Aorta (tissue), 5 donors: ENCODE data around the gene DPYSL4. TPM values are rescaled to one million over a fixed set of nuclear protein-coding genes. Genes with fewer than 3 reads are reported as not detected.

Experiments used
- ATAC-seq: fragments of 200-7000 bp; cut with Tn5 transposase; one replicate; pipeline ENCODE4 v1.9.1; 2022; ENCODE audit warnings: moderate library complexity; ENCODE audit not compliant: low FRiP score
- DNase-seq, 2 donors: peaks; one replicate each; pipeline ENCODE4 v3.0.0-alpha.2; 2020
- H3K27ac ChIP-seq, 2 donors: one replicate each; pipeline ENCODE4 v1.5.1; 2013; ENCODE audit warnings: low read length in 2 of 2, mild to moderate bottlenecking in 2 of 2, moderate library complexity in 2 of 2, control low read depth in 1 of 2, inconsistent platforms in 1 of 2, low read depth in 1 of 2
- H3K27me3 ChIP-seq, 2 donors: one replicate each; pipeline ENCODE4 v1.6.1; 2013; ENCODE audit warnings: control low read depth in 1 of 2, low read length in 1 of 2, mild to moderate bottlenecking in 1 of 2, moderate library complexity in 1 of 2; ENCODE audit not compliant: insufficient read depth in 2 of 2, control insufficient read depth in 1 of 2
- H3K36me3 ChIP-seq, 2 donors: one replicate each; pipeline ENCODE4 v1.6.1; 2013; ENCODE audit warnings: control low read depth in 1 of 2, low read length in 1 of 2, mild to moderate bottlenecking in 1 of 2; ENCODE audit not compliant: insufficient read depth in 2 of 2, control insufficient read depth in 1 of 2
- H3K4me1 ChIP-seq, 2 donors: one replicate each; pipeline ENCODE4 v1.6.1; 2013; ENCODE audit warnings: low read length in 2 of 2, control low read depth in 1 of 2, mild to moderate bottlenecking in 1 of 2, moderate library complexity in 1 of 2; ENCODE audit not compliant: insufficient read depth in 2 of 2, control insufficient read depth in 1 of 2
- H3K4me3 ChIP-seq, 2 donors: one replicate each; pipeline ENCODE4 v1.5.1; 2013; ENCODE audit warnings: low read length in 2 of 2, control low read depth in 1 of 2, mild to moderate bottlenecking in 1 of 2
- H3K9me3 ChIP-seq: one replicate; pipeline ENCODE4 v1.6.1; 2013; ENCODE audit warnings: mild to moderate bottlenecking, low read length; ENCODE audit not compliant: control insufficient read depth
- WGBS, 2 donors: extraction: QIAGEN DNeasy Blood & Tissue Kit; methylation state at CpG; one replicate each; pipeline ENCODE4 v1.1.7; 2013; 5-methylcytosine and 5-hydroxymethylcytosine counted together
- intact Hi-C, 2 donors: fragments of 100-400 bp; cut with DNase I; formaldehyde crosslinking; loops; one replicate each; pipeline versions ENCODE4 v1.14.2 to v1.15.0; 2022
- polyA plus RNA-seq, 2 donors: library from polyadenylated mRNA; stranded (reverse); fragments of 200-250 nt; gene quantifications; one replicate each; pipeline ENCODE4 v1.2.3, GENCODE V29; 2013
- total RNA-seq, 2 donors: library from RNA; stranded (reverse); fragmentation: NEBNext Ultra II Directional; extraction: Animal tissue kit (Norgen Biotek cat#: 25700); gene quantifications; one replicate each; pipeline ENCODE4 v1.2.1, GENCODE V29; 2021
- donor health status: healthy with polysubstance abuse.
- donor health status: Bipolar disorder and iron deficiency.
- donor health status: DM: no; HTN: no; CAD: no.
- donor health status: DM: no; HTN: no; CAD: no.
- donor health status: DM: yes; HTN: yes; CAD: no.

Gene DPYSL4
- total and polyA plus RNA-seq, 4 donors = 0.84 to 1.4 (median 0.95) TPM; not detected in 1

DNA sequence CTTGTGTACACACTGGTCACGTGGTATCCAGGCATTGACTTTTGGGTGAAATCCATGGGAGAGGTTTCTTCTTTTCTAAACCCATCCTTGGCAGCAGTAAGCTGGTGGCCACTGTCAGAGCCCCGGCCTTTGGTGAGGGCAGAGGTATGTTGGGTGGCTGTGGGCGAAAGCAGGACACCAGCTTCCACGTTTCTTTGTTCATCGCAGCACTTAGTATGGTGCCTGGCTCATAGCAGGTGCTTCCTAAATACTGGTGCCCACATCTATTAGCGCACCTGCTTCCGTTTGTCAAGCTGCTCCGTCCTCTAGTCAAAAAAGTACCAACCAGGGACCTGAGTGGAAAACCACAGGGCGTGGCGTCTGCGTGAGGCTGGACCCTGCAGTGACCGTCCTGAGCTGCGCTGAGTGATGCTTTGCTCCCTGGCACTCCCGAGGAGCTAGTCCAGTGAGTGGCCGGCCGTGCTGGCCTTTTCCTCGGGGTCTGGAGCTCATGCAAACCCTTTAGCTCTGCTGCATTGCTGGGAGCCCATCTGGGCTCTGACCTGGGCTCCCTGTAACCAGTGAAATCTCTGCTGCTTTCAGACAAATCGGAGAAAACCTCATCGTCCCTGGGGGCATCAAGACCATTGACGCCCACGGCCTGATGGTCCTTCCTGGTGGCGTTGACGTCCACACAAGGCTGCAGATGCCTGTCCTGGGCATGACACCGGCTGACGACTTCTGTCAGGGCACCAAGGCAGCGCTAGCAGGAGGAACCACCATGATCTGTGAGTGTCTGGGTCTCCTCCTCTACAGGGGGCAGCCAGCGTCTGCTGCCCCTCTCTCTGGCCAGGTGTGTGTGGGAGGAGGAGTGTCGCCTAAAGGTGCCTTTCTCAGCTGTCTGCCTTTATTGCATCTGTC, 5.6 kb downstream of the DPYSL4 start:
- 88 to 93% methylated on average over 28 of the region's 28 CpGs for WGBS, 2 donors
- no peak for ATAC-seq
- H3K4me1 ChIP-seq = no peaks in the 10 kb centered on the region
- no peak overlapping the region for H3K27ac ChIP-seq
- DNase-seq = peak; percentile 27 to 62
- no peaks in the 10 kb centered on the region for H3K9me3 ChIP-seq
- H3K36me3 ChIP-seq = no peaks in the 10 kb centered on the region
- H3K27me3 ChIP-seq = no peaks in the 10 kb centered on the region
- intact Hi-C loops = no loop called here
- no peak overlapping the region for H3K4me3 ChIP-seq

DNA sequence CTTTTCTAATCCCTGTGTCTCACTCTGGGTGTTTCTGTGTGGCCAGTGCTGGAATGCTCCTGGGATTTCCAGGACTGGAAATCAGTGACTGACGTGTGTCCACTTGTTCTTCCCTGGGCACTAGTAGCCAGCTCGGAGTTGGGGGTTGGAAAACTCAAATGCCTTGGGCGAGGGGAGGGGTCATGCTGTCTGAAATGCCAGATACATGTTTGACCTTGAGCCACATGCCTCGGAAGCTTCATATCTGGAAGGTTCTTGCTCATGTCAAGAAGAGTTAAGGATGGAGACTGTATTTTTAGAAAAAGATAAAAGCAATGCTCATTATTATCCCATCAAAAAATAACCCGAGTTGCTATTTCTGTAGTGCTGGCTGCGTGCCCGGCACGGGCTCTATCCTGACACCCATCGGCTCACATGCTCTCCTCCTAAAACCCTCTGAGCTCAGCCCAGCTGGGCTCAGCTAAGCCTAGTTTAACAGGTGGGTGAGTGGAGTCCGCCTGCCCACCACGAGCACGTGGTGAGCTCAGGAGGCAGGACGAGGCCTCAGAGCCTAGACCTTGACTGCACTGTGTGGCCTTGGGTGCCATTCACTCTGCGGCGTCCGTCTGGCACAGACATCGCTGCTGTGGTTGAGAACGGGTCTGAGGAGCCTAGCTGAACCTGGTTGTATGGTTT, 6.4 kb downstream of the DPYSL4 start:
- 47 to 51% methylated on average over 18 of the region's 18 CpGs for WGBS, 2 donors
- no peak for ATAC-seq
- no peak overlapping the region for H3K27ac ChIP-seq
- peak; percentile 22 to 65 for DNase-seq
- no peaks in the 10 kb centered on the region for H3K36me3 ChIP-seq
- no peaks in the 10 kb centered on the region for H3K27me3 ChIP-seq
- H3K9me3 ChIP-seq = no peaks in the 10 kb centered on the region
- intact Hi-C loops = no loop called here
- H3K4me1 ChIP-seq = no peaks in the 10 kb centered on the region
- no peak overlapping the region for H3K4me3 ChIP-seq

DNA sequence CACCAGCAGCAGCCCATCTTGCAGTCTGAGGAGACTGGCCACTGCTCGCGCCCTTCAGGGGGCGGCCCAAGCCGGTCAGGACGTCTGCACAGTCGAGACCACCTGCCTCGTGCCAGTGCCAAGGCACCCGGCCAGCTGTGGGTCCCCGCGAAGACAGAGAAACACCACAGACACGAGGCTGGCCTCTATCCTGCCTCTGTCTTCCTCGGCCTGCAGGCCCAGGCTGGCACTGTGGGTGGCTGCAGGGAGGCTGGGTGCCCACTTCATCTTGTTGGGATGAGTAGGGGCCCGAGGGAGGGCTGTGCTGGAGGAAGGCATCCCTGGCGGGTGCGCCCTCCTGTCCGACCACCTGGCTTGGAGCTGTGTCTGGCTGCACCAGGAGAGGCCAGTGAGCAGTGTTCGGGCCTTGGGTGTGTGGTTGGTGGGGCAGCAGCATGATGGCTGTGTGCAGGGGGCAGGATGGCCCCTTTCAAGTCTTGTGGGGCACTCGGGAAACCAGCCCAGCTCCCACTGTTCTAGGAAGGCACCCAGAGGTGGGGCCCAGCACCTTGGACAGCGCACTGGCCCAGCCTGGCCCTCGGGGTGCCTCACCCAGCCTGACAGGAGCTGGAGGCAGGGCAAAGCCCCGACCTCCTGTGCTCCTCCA, 7.3 kb downstream of the DPYSL4 start:
- no peak overlapping the region for H3K27ac ChIP-seq
- no peaks in the 10 kb centered on the region for H3K9me3 ChIP-seq
- intact Hi-C loops = no loop called here
- H3K27me3 ChIP-seq = no peaks in the 10 kb centered on the region
- H3K4me3 ChIP-seq = no peak overlapping the region
- no peaks in the 10 kb centered on the region for H3K4me1 ChIP-seq
- no peaks in the 10 kb centered on the region for H3K36me3 ChIP-seq
- ATAC-seq = no peak
- 75 to 79% methylated on average over 21 of the region's 21 CpGs for WGBS, 2 donors
- peak; percentile 52 to 54 for DNase-seq

GRCh38 chr10:132194726-132195125, 8.0 kb downstream of the DPYSL4 start:
- Histone ChIP-seq H3K4me1 (no peaks in the 10 kb centered on the region), H3K27me3 (no peaks in the 10 kb centered on the region), H3K36me3 (no peaks in the 10 kb centered on the region), H3K9me3 (no peaks in the 10 kb centered on the region), H3K4me3 (no peak overlapping the region), H3K27ac (no peak overlapping the region)
- peak in 1 of 2 donors; percentile 69 for DNase-seq
- no peak for ATAC-seq
- intact Hi-C loops = no loop called here
- WGBS, 2 donors = 95% methylated on average over 13 to 15 of the region's 15 CpGs

GRCh38 chr10:132195366-132196075, 8.8 kb downstream of the DPYSL4 start:
- DNase-seq = peak; percentile 36 to 45
- Histone ChIP-seq H3K4me3 (no peak overlapping the region), H3K27me3 (no peaks in the 10 kb centered on the region), H3K4me1 (no peaks in the 10 kb centered on the region), H3K9me3 (no peaks in the 10 kb centered on the region), H3K36me3 (no peaks in the 10 kb centered on the region), H3K27ac (no peak overlapping the region)
- no peak for ATAC-seq
- intact Hi-C loops = no loop called here
- WGBS, 2 donors = 89 to 90% methylated on average over 13 of the region's 13 CpGs

- 90 to 91% methylated on average over 30 of the region's 30 CpGs for WGBS, 2 donors
- Histone ChIP-seq H3K4me1 (no peaks in the 10 kb centered on the region), H3K36me3 (no peaks in the 10 kb centered on the region), H3K4me3 (no peak overlapping the region), H3K27me3 (no peaks in the 10 kb centered on the region), H3K9me3 (no peaks in the 10 kb centered on the region), H3K27ac (no peak overlapping the region)
- intact Hi-C loops = no loop called here
- DNase-seq = peak; percentile 38 to 66
- no peak for ATAC-seq
Observed at GRCh38 chr10:132196178-132197113, 9.7 kb downstream of the DPYSL4 start.

DNA sequence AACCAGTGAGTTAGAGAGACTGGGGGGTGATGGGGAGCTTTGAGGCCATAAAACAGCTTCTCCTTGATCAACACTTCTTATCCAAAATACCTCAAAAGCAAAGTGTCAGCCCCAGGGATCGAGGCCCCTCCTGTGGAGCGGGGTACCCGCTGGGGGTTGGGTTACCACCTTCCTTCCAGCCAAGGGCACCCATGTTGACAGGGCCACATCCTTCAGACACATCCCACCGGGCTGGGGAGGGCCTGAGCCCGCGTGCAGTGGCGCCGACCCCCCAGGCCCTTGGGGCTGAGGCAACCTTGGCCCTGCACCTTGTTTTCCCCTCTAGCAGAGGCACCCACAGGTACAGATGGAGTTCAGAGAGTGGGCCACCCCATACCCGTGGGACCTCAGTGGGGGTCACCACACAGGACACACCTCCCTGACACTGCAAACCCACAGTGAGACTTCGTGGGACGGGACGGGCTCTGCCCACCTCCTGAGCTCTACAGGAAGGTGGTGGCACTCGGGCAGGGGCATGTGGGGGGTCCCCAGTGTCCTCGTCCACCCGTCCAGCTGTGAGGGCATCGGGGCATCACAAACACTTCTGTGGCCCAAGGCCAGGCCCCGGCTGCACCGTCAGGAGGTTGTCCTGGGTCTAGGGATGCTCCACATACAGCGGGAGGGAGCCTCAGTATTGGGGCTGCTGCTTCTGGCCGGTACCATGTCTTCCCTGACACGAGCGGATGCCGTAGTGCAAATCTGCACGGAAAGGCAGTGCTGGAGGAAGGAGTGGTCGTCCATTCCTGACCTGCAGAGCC, 10.7 kb downstream of the DPYSL4 start:
- Histone ChIP-seq H3K4me1 (no peaks in the 10 kb centered on the region), H3K9me3 (no peaks in the 10 kb centered on the region), H3K27me3 (no peaks in the 10 kb centered on the region), H3K27ac (no peak overlapping the region), H3K4me3 (no peak overlapping the region), H3K36me3 (no peaks in the 10 kb centered on the region)
- DNase-seq (peak; percentile 45 to 62), ATAC-seq (no peak)
- intact Hi-C loops = no loop called here
- WGBS, 2 donors = 85 to 86% methylated on average over 25 of the region's 25 CpGs
